NCI-H1417 (cell line): ENCODE measurements around the gene AGBL1.
"Not testable (repeated sequence)": the region's sequence is repeated elsewhere in the genome, so short reads cannot be mapped to it uniquely, and the experiment has no call there.

ENCODE experiments used
- DNase-seq, 3 experiments: peaks; one replicate each; lab custom pipeline; 2025; lab: John Stamatoyannopoulos, UW

The AGBL1 gene

DNA sequence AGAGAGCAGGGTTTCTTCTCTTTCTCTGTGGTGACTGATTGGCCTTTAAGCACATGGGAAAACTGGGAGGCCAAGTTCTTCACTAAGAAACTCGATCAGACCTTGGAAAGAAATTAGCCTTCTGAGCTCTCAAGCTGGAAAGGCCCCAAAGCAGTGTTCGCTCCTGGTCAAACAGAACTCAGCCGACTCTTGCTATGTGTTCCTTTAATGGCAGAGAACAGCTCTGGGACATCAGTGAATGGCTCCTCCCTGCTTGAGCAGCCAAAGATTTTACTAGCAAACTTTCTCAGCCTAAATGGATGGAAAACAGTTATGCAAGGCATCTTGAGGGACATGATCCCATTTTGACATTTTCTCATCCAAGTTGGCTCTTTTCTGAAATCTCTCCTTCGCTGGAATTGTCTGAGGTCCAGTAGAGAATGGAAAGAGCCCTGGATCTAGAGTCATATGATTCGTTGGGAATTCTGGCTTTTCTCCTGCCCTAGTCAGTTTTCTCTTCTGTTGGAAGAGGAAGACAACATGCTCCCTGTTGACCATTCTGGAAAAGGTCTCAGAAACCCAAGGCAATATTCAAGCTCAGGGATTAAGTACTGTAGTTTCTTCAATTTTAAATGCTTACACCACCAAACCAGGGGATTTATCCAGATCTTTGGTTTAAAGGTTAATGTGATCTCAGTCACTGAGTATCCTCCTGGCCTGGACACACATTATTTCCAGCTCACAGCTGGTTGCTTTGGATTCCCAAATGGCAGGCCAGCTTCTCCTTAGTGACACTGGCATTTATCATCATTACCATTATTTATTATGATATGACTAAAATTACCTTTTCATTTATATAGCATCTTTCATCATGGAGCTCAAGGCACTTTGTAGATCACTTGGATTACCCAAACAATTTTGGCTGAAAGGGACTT lies 319.6 kb downstream of the AGBL1 start:
- no peak for DNase-seq

- DNase-seq: no peak
Observed at GRCh38 chr15:86403221-86403620, 323.6 kb downstream of the AGBL1 start.

DNA sequence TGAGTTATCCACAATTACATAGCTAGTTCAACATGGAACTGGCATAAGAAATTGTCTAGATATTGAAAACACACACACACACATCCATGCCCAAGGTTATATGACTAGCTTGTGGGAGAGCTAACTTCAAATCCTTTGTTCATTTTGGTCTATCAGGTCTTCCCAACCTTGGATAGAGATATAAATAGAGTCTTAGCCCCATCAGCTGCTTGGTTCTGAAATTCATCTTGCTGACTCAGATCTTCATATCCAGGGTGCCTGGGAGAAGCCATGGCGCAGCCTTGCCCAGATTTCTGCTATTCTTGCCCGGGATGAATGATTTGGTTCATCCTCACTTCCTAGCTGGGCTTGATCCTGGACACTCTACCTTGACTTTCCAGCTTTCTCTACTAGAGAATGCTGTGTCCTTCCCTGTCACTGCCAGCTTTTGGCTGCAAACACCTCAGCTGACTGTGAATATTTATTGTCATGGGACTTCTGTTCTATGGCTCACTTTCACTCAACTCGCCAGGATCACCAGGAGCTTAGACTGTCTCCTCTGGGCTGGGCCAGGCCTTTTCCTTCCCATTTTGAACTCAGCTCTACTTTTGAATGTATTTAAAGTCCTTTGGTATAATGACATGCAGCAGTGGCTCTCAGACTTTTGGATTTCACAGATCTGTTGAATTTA lies 324.4 kb downstream of the AGBL1 start:
- no peak for DNase-seq

DNA sequence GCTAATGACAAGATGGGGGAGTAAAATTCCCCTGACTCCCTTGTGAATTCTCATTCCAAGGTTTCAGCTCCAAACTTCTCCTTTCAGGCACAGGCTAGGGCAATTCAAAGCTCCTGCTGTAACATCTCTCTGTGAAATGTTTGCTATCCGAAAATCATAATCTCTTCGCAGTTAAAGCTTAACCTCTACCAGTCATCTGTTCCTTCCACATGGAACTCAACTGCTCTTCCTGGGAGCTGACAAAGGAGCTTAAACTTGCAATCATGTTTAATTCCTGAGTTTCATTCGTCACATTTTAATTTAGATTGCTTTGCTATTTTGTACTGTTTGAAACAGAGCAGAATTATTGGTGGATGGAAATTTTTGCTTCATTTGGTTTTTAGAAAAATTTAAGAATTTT lies 328.6 kb downstream of the AGBL1 start:
- DNase-seq: no peak

DNA sequence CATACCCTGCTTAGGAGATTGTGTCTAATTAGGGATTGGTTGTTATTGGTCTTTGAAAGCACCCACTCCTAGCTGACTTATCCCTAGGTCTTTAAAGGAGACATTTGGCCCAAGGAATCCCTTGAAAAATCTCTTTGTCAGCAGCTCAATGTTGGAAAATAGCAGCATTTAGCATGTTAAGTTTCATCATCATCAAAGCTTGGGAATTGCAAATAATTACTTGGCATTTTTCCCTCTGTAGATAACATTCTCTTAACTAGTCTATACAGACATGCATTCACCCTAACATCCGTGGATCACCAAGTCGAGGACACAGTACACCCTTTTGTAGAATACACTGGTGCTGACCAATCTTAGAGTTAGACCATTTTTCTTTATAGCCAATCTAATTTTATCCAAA lies 332.2 kb downstream of the AGBL1 start:
- no peak for DNase-seq

- DNase-seq: no peak
Observed at GRCh38 chr15:86413191-86413590, 333.5 kb downstream of the AGBL1 start.

- no peak for DNase-seq
Observed at GRCh38 chr15:86425746-86426145, 346.1 kb downstream of the AGBL1 start.

GRCh38 chr15:86432861-86433260 lies 353.2 kb downstream of the AGBL1 start:
- DNase-seq: no peak

- peak in 1 of 3 experiments; percentile 37 for DNase-seq
Observed at GRCh38 chr15:86433983-86434382, 354.3 kb downstream of the AGBL1 start.

GRCh38 chr15:86439614-86440013 lies 359.9 kb downstream of the AGBL1 start:
- no peak for DNase-seq

DNA sequence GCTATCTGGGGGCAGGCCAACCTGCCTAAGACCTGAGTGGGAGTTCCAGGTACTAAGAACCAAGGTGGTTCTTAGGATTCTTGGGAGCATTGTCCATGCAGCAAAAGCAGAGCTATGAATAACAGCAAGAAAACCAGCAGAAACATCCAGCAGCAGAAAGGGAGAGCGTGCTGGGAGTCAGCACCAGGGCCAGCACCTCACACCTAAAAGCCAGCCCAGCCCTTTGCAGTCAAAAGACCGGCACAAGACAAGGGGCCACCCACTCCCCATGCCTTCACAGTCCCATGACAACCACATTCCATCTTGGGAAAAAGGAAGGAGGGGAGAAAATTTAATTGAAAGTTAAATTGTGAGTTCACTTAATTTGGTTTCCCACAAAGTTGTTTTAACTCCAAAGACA lies 364.9 kb downstream of the AGBL1 start:
- DNase-seq: no peak

DNA sequence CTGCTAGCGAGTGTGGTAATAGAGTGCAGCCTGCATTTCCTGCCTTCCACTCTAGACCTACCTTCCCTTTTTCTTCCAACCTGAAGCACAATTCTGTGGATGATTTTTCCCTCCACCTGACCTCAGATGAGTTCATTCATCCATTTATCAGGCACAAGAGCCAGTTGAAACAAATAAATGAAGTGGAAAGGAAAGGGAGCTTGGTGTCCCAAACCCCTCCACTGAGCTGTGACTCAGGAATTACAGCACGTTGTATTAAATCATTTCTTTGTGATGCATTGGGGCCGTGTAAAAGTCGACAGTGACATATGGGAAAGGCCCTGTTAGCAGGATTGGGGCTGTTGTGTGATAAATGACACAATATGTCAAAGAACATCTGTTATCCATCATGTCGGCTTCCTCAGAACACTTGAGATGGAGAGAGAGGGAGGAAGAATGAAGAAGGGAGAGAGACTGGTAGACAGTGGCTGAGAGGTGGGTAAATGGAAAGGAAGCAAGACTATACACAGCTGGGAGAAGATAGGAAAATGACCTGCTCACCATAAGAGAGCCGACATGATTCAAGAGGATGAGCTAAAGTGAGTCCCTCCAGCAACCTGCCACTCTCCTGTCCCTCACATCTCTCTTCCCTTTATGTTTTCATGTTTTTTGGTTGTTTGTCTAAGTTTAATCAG lies 366.0 kb downstream of the AGBL1 start:
- no peak for DNase-seq

GRCh38 chr15:86446253-86446640 lies 366.6 kb downstream of the AGBL1 start:
- DNase-seq: no peak

GRCh38 chr15:86465470-86466039 lies 385.9 kb downstream of the AGBL1 start:
- not testable (repeated sequence) for DNase-seq

DNA sequence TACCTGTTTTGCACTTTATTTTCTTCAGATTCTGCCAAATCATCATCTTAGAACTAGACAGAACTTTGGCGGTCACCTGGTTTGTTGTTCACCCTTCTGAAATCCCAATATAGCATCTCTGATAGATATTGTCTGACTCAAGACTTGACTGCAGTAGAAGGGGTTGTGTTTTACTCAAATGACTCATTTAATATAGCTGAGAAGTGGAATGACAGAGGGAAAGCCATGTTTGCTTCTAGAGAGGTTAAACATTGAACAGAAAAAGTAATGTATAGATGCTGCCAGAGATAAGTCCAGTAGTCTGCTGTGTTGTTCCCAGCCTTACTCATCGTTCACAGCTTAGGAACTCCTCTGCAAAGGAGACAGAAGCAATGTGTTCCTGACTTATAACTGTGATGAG lies 402.0 kb downstream of the AGBL1 start:
- no peak for DNase-seq

- peak in 2 of 3 experiments; percentile 32 to 79 for DNase-seq
Observed at GRCh38 chr15:86483936-86484335, 404.3 kb downstream of the AGBL1 start.

- no peak for DNase-seq
Observed at GRCh38 chr15:86488046-86488445, 408.4 kb downstream of the AGBL1 start.

DNA sequence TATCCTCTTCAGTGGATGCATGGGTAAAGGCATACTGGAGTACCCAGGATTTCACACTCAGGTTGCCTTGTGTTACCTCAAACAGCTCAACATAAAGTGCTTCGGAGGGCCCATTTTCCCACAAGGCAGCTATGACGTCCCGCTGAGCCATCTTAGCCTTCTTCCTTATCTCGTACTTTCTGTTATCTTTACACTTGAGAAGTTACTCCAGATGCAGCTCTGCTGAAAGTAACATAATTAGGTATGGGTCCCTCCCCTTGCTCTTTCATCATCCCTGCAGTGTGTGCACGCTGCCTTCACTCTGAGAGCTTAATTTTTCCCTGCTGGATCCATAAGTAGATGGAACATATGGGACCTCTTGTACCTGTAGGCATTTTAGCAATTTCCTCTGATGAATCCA lies 410.3 kb downstream of the AGBL1 start:
- no peak for DNase-seq

GRCh38 chr15:86491118-86491517 lies 411.4 kb downstream of the AGBL1 start:
- no peak for DNase-seq

DNA sequence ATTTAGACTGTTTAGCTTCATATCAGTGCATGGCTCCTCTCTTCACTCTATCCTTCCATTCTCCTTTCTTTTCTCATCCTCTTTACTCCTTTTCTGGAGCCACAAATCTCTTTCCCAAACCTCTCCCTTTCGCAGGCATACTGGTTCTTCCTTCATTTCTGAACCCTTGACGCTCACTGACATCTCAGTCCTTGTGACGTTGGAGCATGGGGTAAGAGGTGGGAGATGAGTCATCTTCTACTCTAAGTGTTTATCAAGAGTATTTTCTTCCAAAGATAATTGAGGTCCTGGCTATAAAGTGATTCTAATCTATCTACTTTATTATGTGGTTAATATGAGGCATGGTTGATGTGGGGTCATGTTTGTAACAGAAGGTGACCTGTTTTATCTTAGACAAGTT lies 414.2 kb downstream of the AGBL1 start:
- no peak for DNase-seq

DNA sequence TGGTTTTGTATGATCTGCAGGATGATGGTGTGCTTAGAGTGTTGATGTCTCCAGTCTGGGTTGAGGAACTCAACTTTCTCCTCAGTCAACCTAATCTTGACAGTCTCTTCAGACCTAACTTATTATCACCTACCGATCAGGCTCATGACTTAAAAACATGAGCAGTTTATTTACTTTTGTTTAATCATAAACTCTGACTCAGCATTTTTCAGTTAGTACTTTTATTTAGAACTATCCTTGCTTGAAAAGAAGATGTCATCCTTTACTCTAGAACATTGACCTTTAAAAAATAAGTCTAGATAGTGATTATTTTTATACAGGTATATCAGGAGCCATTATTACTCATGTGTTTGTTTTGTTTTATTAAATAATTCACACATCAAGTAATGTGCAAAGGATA lies 414.8 kb downstream of the AGBL1 start:
- DNase-seq: no peak

- no peak for DNase-seq
Observed at GRCh38 chr15:86502301-86502700, 422.6 kb downstream of the AGBL1 start.

DNA sequence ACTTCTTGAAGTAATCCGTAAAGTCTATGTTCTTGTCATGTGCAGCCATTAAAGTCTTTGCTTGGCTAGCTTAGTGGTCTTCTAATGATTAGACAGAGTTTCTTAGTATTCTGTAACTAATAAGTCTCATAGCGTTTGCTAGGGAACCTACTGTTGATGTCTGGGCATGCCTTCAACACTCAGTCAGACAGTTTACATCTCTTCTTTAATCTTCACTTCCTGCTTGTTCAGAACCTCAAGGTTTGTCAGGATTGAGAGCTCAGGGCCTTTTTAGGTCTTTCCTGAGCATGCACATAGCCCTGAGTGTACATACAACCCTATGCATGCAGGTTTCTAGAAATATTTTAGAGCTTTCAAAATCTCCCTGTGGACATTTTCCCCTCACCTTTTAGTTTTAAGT lies 426.3 kb downstream of the AGBL1 start:
- no peak for DNase-seq
